ENCODE measurements around the gene EZR. TPM values are rescaled to one million over a fixed set of nuclear protein-coding genes. Genes with fewer than 3 reads are reported as not detected.

Gene EZR
- total RNA-seq, 6 experiments from 2014 or later: 118 to 183 (median 178) TPM

- peaks cover 11% of the 10 kb centered on the region; the same call in 1 of the 2 replicates for H3K36me3 Mint-ChIP-seq (ENCODE audit: low read depth)
- TF ChIP-seq, protein P1, sequence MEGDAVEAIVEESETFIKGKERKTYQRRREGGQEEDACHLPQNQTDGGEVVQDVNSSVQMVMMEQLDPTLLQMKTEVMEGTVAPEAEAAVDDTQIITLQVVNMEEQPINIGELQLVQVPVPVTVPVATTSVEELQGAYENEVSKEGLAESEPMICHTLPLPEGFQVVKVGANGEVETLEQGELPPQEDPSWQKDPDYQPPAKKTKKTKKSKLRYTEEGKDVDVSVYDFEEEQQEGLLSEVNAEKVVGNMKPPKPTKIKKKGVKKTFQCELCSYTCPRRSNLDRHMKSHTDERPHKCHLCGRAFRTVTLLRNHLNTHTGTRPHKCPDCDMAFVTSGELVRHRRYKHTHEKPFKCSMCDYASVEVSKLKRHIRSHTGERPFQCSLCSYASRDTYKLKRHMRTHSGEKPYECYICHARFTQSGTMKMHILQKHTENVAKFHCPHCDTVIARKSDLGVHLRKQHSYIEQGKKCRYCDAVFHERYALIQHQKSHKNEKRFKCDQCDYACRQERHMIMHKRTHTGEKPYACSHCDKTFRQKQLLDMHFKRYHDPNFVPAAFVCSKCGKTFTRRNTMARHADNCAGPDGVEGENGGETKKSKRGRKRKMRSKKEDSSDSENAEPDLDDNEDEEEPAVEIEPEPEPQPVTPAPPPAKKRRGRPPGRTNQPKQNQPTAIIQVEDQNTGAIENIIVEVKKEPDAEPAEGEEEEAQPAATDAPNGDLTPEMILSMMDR (IDR thresholded peaks at IDR 0.05): no peak
These were observed 57.4 kb downstream of the EZR start for GRCh38 chr6:158761746-158762145.

GRCh38 chr6:158760618-158761250 lies 58.4 kb downstream of the EZR start:
- peaks cover 4% of the 10 kb centered on the region; the same call in 1 of the 2 replicates for H3K27me3 Mint-ChIP-seq (ENCODE audit: insufficient read depth)
- H3K27ac Mint-ChIP-seq: no peak overlapping the region
- H3K4me1 Mint-ChIP-seq (ENCODE audit: low read depth): no peaks in the 10 kb centered on the region
- no peak overlapping the region for H3K4me3 Mint-ChIP-seq
- DNase-seq: no peak
- no peaks in the 10 kb centered on the region for H3K9me3 Mint-ChIP-seq
- peaks cover 5% of the 10 kb centered on the region; the same call in 1 of the 2 replicates for H3K36me3 Mint-ChIP-seq (ENCODE audit: low read depth)
- TF ChIP-seq, protein P1 (IDR thresholded peaks at IDR 0.05): no peak

More at GRCh38 chr6:158761746-158762145, 57.4 kb downstream of the EZR start:
- DNase-seq: no peak
- Mint-ChIP-seq H3K27me3 (ENCODE audit: insufficient read depth) (peaks cover 4% of the 10 kb centered on the region; the same call in 1 of the 2 replicates), H3K27ac (no peak overlapping the region), H3K4me1 (ENCODE audit: low read depth) (no peaks in the 10 kb centered on the region), H3K4me3 (no peak overlapping the region), H3K9me3 (no peaks in the 10 kb centered on the region)

DNA sequence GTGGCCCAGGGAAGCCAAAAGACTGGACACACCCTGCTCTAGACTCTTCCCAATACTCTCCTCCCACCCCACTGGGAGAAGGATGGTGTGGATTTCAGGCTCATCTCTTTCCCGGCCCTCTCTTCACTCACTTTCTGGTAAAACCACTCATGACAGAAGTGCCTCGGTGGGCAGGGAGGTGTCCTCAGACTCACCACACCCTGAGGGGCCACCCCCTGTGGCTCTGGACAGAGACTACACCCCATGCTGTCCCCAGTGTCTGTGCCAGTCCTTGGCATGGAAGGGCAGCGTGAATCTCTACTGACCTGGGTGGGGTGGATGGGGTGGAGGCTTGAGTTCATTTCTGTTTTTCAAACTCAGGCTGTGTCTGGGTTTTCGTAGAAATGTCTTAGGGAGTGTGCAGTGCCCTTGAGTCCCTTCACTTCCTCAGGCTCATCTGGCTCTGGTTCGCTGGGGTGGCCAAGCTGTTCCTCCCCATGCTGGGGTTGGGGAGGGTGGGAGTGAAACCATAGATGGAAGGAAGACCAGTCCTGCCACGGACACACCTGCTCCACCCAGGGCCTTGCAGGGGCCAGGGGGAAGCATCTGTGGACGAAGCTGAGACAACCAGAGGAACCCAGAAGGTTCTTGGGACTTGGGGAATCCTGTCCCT lies 59.1 kb downstream of the EZR start:
- DNase-seq: no peak
- Mint-ChIP-seq H3K4me3 (no peak overlapping the region), H3K36me3 (ENCODE audit: low read depth) (peaks cover 5% of the 10 kb centered on the region; the same call in 1 of the 2 replicates), H3K27me3 (ENCODE audit: insufficient read depth) (peaks cover 4% of the 10 kb centered on the region; the same call in 1 of the 2 replicates), H3K27ac (no peak overlapping the region), H3K4me1 (ENCODE audit: low read depth) (no peaks in the 10 kb centered on the region), H3K9me3 (no peaks in the 10 kb centered on the region)
- TF ChIP-seq, protein P1 (IDR thresholded peaks at IDR 0.05): no peak

- Mint-ChIP-seq H3K36me3 (ENCODE audit: low read depth) (no peaks in the 10 kb centered on the region), H3K27ac (no peak overlapping the region), H3K4me1 (ENCODE audit: low read depth) (no peaks in the 10 kb centered on the region), H3K27me3 (ENCODE audit: insufficient read depth) (peaks cover 4% of the 10 kb centered on the region; the same call in 1 of the 2 replicates), H3K9me3 (no peaks in the 10 kb centered on the region), H3K4me3 (no peak overlapping the region)
- TF ChIP-seq, protein P1 (IDR thresholded peaks at IDR 0.05): no peak
- DNase-seq: no peak
These were observed 60.2 kb downstream of the EZR start for GRCh38 chr6:158758941-158759479.

DNA sequence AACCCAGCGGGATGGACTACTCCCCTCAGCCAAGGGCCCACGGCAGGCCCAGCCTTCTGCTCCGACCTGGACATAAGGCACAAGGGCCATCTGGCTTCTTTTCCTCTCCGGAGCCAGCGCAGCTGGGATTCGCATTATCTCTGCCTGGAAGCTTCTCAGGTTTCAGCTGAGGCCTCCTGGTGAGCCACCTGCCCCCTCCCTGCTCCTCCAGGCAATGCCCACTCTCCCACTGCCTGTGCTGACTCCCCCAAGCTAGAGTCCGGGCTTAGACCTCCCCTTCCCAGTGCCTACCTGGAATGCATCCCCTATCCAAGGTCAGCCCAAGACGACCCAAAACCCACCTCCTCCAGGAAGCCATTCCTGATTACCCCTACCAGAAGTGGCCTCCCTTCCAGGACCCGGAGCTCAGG lies 60.7 kb downstream of the EZR start:
- H3K4me1 Mint-ChIP-seq (ENCODE audit: low read depth): no peaks in the 10 kb centered on the region
- DNase-seq: no peak
- H3K36me3 Mint-ChIP-seq (ENCODE audit: low read depth): no peaks in the 10 kb centered on the region
- no peaks in the 10 kb centered on the region for H3K9me3 Mint-ChIP-seq
- no peak overlapping the region for H3K4me3 Mint-ChIP-seq
- TF ChIP-seq, protein P1 (IDR thresholded peaks at IDR 0.05): no peak
- peaks cover 2% of the 10 kb centered on the region; the same call in 1 of the 2 replicates for H3K27me3 Mint-ChIP-seq (ENCODE audit: insufficient read depth)
- H3K27ac Mint-ChIP-seq: no peak overlapping the region
